Esophagus muscularis mucosa (tissue), 4 donors: ENCODE measurements around the gene HAND2. TPM values are rescaled to one million over a fixed set of nuclear protein-coding genes. Genes with fewer than 3 reads are reported as not detected.
A peak's percentile ranks its signal among the peaks of the same experiment; 100 is the strongest.

Experiments
- DNase-seq: peaks from one replicate; pipeline ENCODE4 v3.0.0-alpha.2; 2017; ENCODE audit errors: extremely low spot score
- H3K27ac ChIP-seq, 4 donors: fragments of 200-600 bp; sonication (generic); replicated peaks in 1 of 4; 1 replicate in 3 of 4; 2 replicates in 1 of 4; pipeline ENCODE4 v1.5.1; 2016 to 2019; ENCODE audit warnings: mild to moderate bottlenecking in 1 of 4
- H3K27me3 ChIP-seq, 4 donors: fragments of 200-600 bp; sonication (generic); one replicate each; pipeline versions ENCODE4 v1.5.1 to v1.6.0; 2016 to 2019
- H3K36me3 ChIP-seq, 4 donors: fragments of 200-600 bp; sonication (generic); one replicate each; pipeline ENCODE4 v1.5.1; 2016 to 2019
- H3K4me1 ChIP-seq, 4 donors: fragments of 200-600 bp; sonication (generic); one replicate each; pipeline ENCODE4 v1.5.1; 2016 to 2019
- H3K4me3 ChIP-seq, 4 donors: fragments of 200-600 bp; sonication (generic); 1 replicate in 2 of 4; 2 replicates in 2 of 4; pipeline ENCODE4 v1.5.1; 2016 to 2019; ENCODE audit warnings: mild to moderate bottlenecking in 4 of 4, moderate library complexity in 1 of 4
- H3K9me3 ChIP-seq, 4 donors: fragments of 200-600 bp; sonication (generic); 1 replicate in 3 of 4; 2 replicates in 1 of 4; pipeline ENCODE4 v1.5.1; 2016 to 2019
- CTCF ChIP-seq, 3 experiments: fragments of 200-600 bp in 2 of 3; fragments of 450-650 bp in 1 of 3; sonication (generic) in 2 of 3; IDR thresholded peaks; one replicate each; pipeline ENCODE4 v1.5.1; 2017 to 2019; ENCODE audit warnings: antibody characterized with exemption in 3 of 3, mild to moderate bottlenecking in 2 of 3, moderate library complexity in 1 of 3
- EP300 ChIP-seq: sonication (generic); formaldehyde crosslinking; IDR thresholded peaks from one replicate; pipeline ENCODE4 v1.6.1; 2017; ENCODE audit warnings: antibody characterized with exemption
- POLR2A ChIP-seq: fragments of 450-650 bp; IDR thresholded peaks from one replicate; pipeline ENCODE4 v1.6.1; 2017; ENCODE audit warnings: antibody characterized with exemption, moderate library complexity, mild to moderate bottlenecking, low read depth
- POLR2AphosphoS5 ChIP-seq, 2 donors: sonication (generic); formaldehyde crosslinking; IDR thresholded peaks; one replicate each; pipeline ENCODE4 v1.6.1; 2017; ENCODE audit warnings: antibody characterized with exemption in 2 of 2
- WGBS: methylation state at CpG from one replicate; pipeline ENCODE4 v1.1.5; 2018; 5-methylcytosine and 5-hydroxymethylcytosine counted together
- intact Hi-C: fragments of 100-400 bp; cut with DNase I; formaldehyde crosslinking; loops from one replicate; pipeline ENCODE4 v1.15.1; 2023
- total RNA-seq, 4 donors: library from RNA; depleted of rRNA; stranded (reverse); fragments of >200 nt; gene quantifications; one replicate each; pipeline versions ENCODE4 v1.1.0 to v1.2.1, GENCODE V29; 2016

The HAND2 gene
- total RNA-seq, 4 donors from 2014 or later: 77.7 to 165 (median 138) TPM

DNA sequence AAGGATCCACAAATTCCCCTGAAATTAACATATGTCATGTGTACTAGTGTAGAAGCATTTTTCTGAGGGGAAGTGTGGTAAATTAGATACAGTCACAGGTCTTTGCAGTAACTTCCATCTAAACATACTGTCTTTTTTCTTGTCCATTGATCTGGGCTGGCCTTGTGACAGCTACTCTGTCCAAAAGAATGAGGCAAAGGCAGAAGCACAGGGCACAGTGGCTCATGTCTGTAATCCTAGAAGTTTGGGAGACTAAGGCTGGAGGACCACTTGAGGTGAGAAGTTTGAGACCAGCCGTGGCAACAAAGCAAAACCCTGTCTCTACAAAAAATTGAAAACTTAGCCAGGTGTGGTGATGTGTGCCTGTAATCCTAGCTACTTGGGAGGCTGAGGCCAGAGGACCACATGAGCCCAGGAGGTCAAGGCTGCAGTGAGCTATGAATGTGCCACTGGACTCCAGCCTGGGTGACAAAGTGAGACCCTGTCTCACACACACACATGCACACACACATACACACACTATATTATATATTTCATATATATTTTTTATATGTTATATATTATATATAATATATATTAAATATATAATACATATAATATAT is 47.6 kb downstream of the HAND2 start:
- intact Hi-C loops: no loop called here
- H3K4me3 ChIP-seq: no peak overlapping the region
- H3K36me3 ChIP-seq: no peaks in the 10 kb centered on the region
- TF ChIP-seq CTCF (IDR thresholded peaks at IDR 0.05) (no peak), POLR2A (no peak), POLR2AphosphoS5 (IDR thresholded peaks at IDR 0.05) (no peak), EP300 (no peak)
- H3K4me1 ChIP-seq: peaks cover 8 to 39% (median 27%) of the 10 kb centered on the region in 4 donors
- no peaks in the 10 kb centered on the region for H3K9me3 ChIP-seq
- H3K27me3 ChIP-seq: no peaks in the 10 kb centered on the region
- H3K27ac ChIP-seq: no peak overlapping the region
- 100% methylated on average over 1 of the region's 1 CpG for WGBS
- DNase-seq: no peak

GRCh38 chr4:173478913-173479283 is 51.1 kb downstream of the HAND2 start:
- Histone ChIP-seq H3K36me3 (no peaks in the 10 kb centered on the region), H3K4me3 (no peak overlapping the region), H3K9me3 (no peaks in the 10 kb centered on the region), H3K4me1 (peaks cover 0 to 16% (median 11%) of the 10 kb centered on the region in 4 donors), H3K27ac (peak overlapping the region; percentile 52 to 76 (median 53)), H3K27me3 (no peaks in the 10 kb centered on the region)
- TF ChIP-seq EP300: no peak
- no peak for TF ChIP-seq POLR2A
- no peak for TF ChIP-seq CTCF (IDR thresholded peaks at IDR 0.05)
- TF ChIP-seq POLR2AphosphoS5 (IDR thresholded peaks at IDR 0.05): no peak
- intact Hi-C loops: no loop called here
- WGBS: 86% methylated on average over 4 of the region's 4 CpGs
- no peak for DNase-seq

DNA sequence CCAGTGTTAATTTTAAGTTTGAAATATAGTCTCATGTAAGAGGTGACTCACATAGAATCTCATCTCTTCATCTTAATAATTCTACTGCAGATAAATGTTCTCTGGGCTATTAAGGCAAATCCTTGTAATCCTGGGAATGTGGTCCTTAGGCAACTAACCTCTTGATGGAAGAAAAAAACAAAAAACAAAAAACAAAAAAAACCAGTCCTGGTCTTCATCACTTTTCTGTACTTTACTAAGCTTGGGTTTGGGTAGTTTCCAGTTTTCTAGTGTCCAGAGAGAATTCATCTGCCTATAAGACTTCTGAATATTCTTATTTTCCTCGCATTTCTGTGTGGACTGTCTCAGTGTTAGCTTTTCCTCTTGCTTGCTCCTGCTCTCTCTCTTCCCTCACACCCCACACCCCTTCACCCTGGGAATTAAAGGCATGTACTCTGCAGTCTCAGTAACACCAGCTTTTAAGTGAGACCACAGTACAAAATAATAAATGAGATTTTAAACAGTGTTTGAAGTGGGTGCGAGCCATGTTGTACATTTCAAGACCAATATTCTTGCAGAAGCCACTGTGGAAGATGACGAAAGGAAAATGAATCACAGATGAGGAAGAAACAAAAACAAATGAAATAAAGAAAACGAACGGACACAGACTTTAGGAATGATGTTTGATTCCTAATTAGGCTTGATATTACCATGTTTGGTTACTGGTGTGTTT is 51.7 kb downstream of the HAND2 start:
- Histone ChIP-seq H3K27me3 (no peaks in the 10 kb centered on the region), H3K4me3 (no peak overlapping the region), H3K36me3 (no peaks in the 10 kb centered on the region), H3K4me1 (peaks cover 0 to 16% (median 11%) of the 10 kb centered on the region in 4 donors), H3K9me3 (no peaks in the 10 kb centered on the region), H3K27ac (peak overlapping the region; percentile 52 to 76 (median 53))
- no peak for DNase-seq
- TF ChIP-seq EP300 (no peak), POLR2AphosphoS5 (IDR thresholded peaks at IDR 0.05) (peak in 1 of 2 donors; percentile 43)
- intact Hi-C loops: no loop called here
- 37% methylated on average over 5 of the region's 5 CpGs for WGBS

DNA sequence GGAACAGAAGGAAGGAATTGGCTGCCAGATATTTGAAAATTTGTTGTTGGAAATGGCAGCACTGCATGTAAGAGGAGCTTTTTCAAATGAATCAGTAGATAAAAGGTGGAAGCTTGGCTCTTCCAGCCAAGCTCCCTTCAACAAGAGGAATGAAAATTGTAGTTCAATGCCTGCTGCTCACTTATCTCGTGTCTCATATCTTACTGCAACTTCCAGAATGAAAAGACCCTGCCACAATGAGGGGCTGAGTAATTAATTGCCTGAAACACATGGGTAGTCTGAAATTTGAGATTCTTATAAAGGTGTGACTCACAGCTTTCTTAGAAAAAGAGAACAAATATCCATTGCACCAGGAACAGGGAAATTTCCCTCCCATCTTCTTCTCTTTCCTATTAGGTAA is 53.0 kb downstream of the HAND2 start:
- no peak for DNase-seq
- H3K36me3 ChIP-seq: no peaks in the 10 kb centered on the region
- WGBS: 81% methylated on average over 1 of the region's 1 CpG
- H3K27ac ChIP-seq: peak overlapping the region in 1 of 4 donors; percentile 76
- no peaks in the 10 kb centered on the region for H3K9me3 ChIP-seq
- H3K4me3 ChIP-seq: no peak overlapping the region
- peaks cover 0 to 16% (median 11%) of the 10 kb centered on the region in 4 donors for H3K4me1 ChIP-seq
- H3K27me3 ChIP-seq: no peaks in the 10 kb centered on the region
- intact Hi-C loops: no loop called here
- TF ChIP-seq CTCF (IDR thresholded peaks at IDR 0.05) (no peak), POLR2A (no peak), POLR2AphosphoS5 (IDR thresholded peaks at IDR 0.05) (no peak), EP300 (no peak)

Other genes starting within 250 kb of the HAND2 start
- 10 to 100 TPM; 35.7 to 69.7 (median 46.2) TPM for gene HMGB2, start 195.9 kb downstream of the HAND2 start, total RNA-seq
- 10 to 100 TPM; 39.6 to 56.2 (median 43.7) TPM for gene SAP30, start 159.3 kb downstream of the HAND2 start, total RNA-seq
- gene SCRG1, start 131.1 kb downstream of the HAND2 start, total RNA-seq: 1 to 10 TPM; 2.3 to 3.0 (median 2.7) TPM